ENCODE results near the gene GINS2. TPM values are rescaled to one million over a fixed set of nuclear protein-coding genes. Genes with fewer than 3 reads are reported as not detected.

Gene GINS2
- total RNA-seq, 1 experiment from 2014 or later, result 53.3 TPM

DNA sequence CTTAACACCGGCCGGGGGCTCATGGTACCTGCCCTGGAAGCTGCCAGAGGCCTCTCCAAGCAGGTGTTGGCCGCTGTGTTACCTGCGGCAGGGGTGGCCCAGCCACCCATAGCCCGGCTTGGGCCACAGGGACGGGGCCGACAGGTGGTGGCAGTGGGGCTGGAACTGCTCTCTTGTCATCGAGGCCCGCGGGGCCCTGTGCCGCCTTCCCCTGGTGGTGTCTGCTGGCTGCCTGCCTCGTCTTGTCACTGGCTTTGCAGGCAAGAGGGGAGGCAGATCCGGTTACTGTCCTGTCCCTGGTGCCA lies 48.5 kb downstream of the GINS2 start:
- no peak overlapping the region for H3K4me3 ChIP-seq (replicated peaks in 1 of 2; ENCODE audit: low read depth in 1 of 2, low read length in 2 of 2)
- H3K9ac ChIP-seq (ENCODE audit: low read length), result no peak overlapping the region
- TF ChIP-seq TCF7L2 (IDR thresholded peaks at IDR 0.05; ENCODE audit: borderline replicate concordance, extremely low read depth, insufficient read depth, insufficient read length), result no peak
- no TSS peak for BruUV-seq (replicated peaks)
- no peak overlapping the region for H3K4me2 ChIP-seq (ENCODE audit: low read length)
- peaks cover 9% of the 10 kb centered on the region; the same call in 1 of the 2 replicates for H4K20me1 ChIP-seq (ENCODE audit: insufficient read depth)
- peaks cover 12 to 44% of the 10 kb centered on the region in 2 experiments for H3K4me1 ChIP-seq (ENCODE audit: control insufficient read depth in 1 of 2, insufficient read depth in 2 of 2, low read length in 2 of 2)
- no peak for ATAC-seq
- intact Hi-C loops (cut with micrococcal nuclease), result no loop called here
- peaks cover 18% of the 10 kb centered on the region; the same call in 1 of the 2 replicates for H3K79me2 ChIP-seq (ENCODE audit: insufficient read depth, low read length)
- H3K36me3 ChIP-seq (ENCODE audit: control insufficient read depth in 1 of 2, insufficient read depth in 2 of 2, low read length in 2 of 2), result no peaks in the 10 kb centered on the region
- RAD21 ChIA-PET (ENCODE audit: low non-redundant PET in 1 of 2, low total read pairs in 2 of 2, uncharacterized antibody in 2 of 2, unreplicated experiment in 2 of 2), result no interaction called here
- H3K27me3 ChIP-seq (ENCODE audit: insufficient read depth, low read length), result no peaks in the 10 kb centered on the region
- H3K9me3 ChIP-seq (ENCODE audit: control insufficient read depth in 1 of 2, insufficient read depth in 1 of 2, low read depth in 1 of 2, low read length in 2 of 2), result no peaks in the 10 kb centered on the region
- no peak overlapping the region for H3K27ac ChIP-seq (ENCODE audit: low read depth, low read length)
- no peak for DNase-seq (ENCODE audit: low read depth, low spot score)
- H3K9me2 ChIP-seq (ENCODE audit: insufficient read depth), result no peaks in the 10 kb centered on the region
- POLR2A ChIA-PET, result no interaction called here
- no peak overlapping the region for H2AFZ ChIP-seq (ENCODE audit: low read depth, low read length, poor library complexity, severe bottlenecking)
- CTCF ChIA-PET, result no interaction called here

GRCh38 chr16:85639529-85640253 lies 49.1 kb downstream of the GINS2 start:
- Histone ChIP-seq H3K36me3 (ENCODE audit: control insufficient read depth in 1 of 2, insufficient read depth in 2 of 2, low read length in 2 of 2) (peaks cover 0 to under 1% of the 10 kb centered on the region in 2 experiments; a peak in 1 of 4 replicates), H3K27ac (ENCODE audit: low read depth, low read length) (no peak overlapping the region), H4K20me1 (ENCODE audit: insufficient read depth) (peaks cover 4% of the 10 kb centered on the region; the same call in 1 of the 2 replicates), H3K4me2 (ENCODE audit: low read length) (no peak overlapping the region), H3K9me2 (ENCODE audit: insufficient read depth) (no peaks in the 10 kb centered on the region), H3K4me1 (ENCODE audit: control insufficient read depth in 1 of 2, insufficient read depth in 2 of 2, low read length in 2 of 2) (peaks cover 11 to 44% of the 10 kb centered on the region in 2 experiments), H3K79me2 (ENCODE audit: insufficient read depth, low read length) (peaks cover 18% of the 10 kb centered on the region; the same call in 1 of the 2 replicates), H2AFZ (ENCODE audit: low read depth, low read length, poor library complexity, severe bottlenecking) (no peak overlapping the region), H3K9me3 (ENCODE audit: control insufficient read depth in 1 of 2, insufficient read depth in 1 of 2, low read depth in 1 of 2, low read length in 2 of 2) (no peaks in the 10 kb centered on the region), H3K4me3 (replicated peaks in 1 of 2; ENCODE audit: low read depth in 1 of 2, low read length in 2 of 2) (no peak overlapping the region), H3K27me3 (ENCODE audit: insufficient read depth, low read length) (no peaks in the 10 kb centered on the region), H3K9ac (ENCODE audit: low read length) (no peak overlapping the region)
- ChIA-PET POLR2A (no interaction called here), RAD21 (ENCODE audit: low non-redundant PET in 1 of 2, low total read pairs in 2 of 2, uncharacterized antibody in 2 of 2, unreplicated experiment in 2 of 2) (no interaction called here), CTCF (no interaction called here)
- ATAC-seq (no peak), DNase-seq (ENCODE audit: low read depth, low spot score) (no peak)
- intact Hi-C loops (cut with micrococcal nuclease), result no loop called here
- no TSS peak for BruUV-seq (replicated peaks)
- TF ChIP-seq, protein P1, sequence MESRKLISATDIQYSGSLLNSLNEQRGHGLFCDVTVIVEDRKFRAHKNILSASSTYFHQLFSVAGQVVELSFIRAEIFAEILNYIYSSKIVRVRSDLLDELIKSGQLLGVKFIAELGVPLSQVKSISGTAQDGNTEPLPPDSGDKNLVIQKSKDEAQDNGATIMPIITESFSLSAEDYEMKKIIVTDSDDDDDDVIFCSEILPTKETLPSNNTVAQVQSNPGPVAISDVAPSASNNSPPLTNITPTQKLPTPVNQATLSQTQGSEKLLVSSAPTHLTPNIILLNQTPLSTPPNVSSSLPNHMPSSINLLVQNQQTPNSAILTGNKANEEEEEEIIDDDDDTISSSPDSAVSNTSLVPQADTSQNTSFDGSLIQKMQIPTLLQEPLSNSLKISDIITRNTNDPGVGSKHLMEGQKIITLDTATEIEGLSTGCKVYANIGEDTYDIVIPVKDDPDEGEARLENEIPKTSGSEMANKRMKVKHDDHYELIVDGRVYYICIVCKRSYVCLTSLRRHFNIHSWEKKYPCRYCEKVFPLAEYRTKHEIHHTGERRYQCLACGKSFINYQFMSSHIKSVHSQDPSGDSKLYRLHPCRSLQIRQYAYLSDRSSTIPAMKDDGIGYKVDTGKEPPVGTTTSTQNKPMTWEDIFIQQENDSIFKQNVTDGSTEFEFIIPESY (IDR thresholded peaks at IDR 0.05; ENCODE audit: extremely low read depth, insufficient replicate concordance, low read length), result no peak
- TF ChIP-seq ZFX (IDR thresholded peaks at IDR 0.05), result no peak
- TF ChIP-seq, protein P2, sequence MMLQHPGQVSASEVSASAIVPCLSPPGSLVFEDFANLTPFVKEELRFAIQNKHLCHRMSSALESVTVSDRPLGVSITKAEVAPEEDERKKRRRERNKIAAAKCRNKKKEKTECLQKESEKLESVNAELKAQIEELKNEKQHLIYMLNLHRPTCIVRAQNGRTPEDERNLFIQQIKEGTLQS (IDR thresholded peaks at IDR 0.05), result no peak
- no peak for TF ChIP-seq POLR2A (IDR thresholded peaks at IDR 0.05; ENCODE audit: borderline replicate concordance, extremely low read depth, insufficient read depth, insufficient read length)
- TF ChIP-seq SRF (IDR thresholded peaks at IDR 0.05; ENCODE audit: low read depth), result no peak
- no peak for TF ChIP-seq EZH2 (IDR thresholded peaks at IDR 0.05)
- TF ChIP-seq MAX (IDR thresholded peaks at IDR 0.05), result no peak
- TF ChIP-seq, protein P3, sequence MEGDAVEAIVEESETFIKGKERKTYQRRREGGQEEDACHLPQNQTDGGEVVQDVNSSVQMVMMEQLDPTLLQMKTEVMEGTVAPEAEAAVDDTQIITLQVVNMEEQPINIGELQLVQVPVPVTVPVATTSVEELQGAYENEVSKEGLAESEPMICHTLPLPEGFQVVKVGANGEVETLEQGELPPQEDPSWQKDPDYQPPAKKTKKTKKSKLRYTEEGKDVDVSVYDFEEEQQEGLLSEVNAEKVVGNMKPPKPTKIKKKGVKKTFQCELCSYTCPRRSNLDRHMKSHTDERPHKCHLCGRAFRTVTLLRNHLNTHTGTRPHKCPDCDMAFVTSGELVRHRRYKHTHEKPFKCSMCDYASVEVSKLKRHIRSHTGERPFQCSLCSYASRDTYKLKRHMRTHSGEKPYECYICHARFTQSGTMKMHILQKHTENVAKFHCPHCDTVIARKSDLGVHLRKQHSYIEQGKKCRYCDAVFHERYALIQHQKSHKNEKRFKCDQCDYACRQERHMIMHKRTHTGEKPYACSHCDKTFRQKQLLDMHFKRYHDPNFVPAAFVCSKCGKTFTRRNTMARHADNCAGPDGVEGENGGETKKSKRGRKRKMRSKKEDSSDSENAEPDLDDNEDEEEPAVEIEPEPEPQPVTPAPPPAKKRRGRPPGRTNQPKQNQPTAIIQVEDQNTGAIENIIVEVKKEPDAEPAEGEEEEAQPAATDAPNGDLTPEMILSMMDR (IDR thresholded peaks at IDR 0.05 in 2 of 3, conservative IDR thresholded peaks at IDR 0.05 in 1 of 3; ENCODE audit: borderline replicate concordance in 1 of 3, insufficient read depth in 1 of 3, low read depth in 2 of 3, low read length in 2 of 3), result no peak
- TF ChIP-seq RAD21 (IDR thresholded peaks at IDR 0.05; ENCODE audit: low read depth), result no peak
